NCI-H2227 (cell line): ENCODE results near the gene PTPN23.
A peak's percentile ranks its signal among the peaks of the same experiment; 100 is the strongest.

ENCODE experiments used
- DNase-seq: peaks from one replicate; lab custom pipeline; 2025; ENCODE audit not compliant: unreplicated experiment; lab: John Stamatoyannopoulos, UW

The PTPN23 gene

GRCh38 chr3:47370887-47371697, 9.7 kb upstream of the PTPN23 start:
- peak; percentile 11 for DNase-seq

DNA sequence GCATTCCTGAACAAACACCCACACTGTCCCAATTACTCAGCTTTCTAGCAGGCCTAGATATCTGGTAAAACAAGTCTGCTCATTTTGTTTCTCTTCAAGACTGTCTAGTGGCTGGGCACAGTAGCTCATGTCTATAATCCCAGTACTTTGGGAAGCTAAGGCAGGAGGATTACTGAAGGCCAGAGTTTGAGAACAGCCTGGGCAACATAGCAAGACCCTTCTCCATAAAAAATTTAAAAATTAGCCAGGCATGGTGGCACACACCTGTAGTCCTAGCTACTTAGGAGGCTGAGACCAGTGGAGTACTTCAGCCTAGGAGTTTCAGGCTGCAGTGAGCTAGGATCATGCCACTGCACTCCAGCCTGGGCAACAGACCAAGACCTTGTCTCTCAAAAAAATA, 6.2 kb upstream of the PTPN23 start:
- no peak for DNase-seq

DNA sequence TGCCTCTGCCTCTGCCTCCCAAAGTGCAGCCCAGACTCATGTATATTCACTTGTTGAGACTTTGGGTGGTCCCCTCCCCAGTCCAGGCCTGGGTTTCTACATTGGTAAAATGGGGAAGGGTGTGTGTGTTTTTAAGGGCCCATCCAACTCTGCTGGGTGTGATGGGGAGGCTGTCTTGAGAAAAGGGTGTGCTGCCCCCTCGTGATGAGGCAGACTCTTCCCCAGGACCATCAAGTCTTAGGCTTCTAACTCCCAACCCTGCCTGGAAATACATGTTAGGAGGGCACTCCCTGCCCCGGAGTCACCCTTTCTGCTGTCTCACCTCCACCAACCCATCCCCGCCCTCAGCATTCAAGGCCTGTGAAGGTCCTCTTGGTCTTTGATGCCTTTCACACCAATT, 4.4 kb upstream of the PTPN23 start:
- no peak for DNase-seq

- no peak for DNase-seq
These were observed 3.6 kb upstream of the PTPN23 start for GRCh38 chr3:47377186-47377585.

DNA sequence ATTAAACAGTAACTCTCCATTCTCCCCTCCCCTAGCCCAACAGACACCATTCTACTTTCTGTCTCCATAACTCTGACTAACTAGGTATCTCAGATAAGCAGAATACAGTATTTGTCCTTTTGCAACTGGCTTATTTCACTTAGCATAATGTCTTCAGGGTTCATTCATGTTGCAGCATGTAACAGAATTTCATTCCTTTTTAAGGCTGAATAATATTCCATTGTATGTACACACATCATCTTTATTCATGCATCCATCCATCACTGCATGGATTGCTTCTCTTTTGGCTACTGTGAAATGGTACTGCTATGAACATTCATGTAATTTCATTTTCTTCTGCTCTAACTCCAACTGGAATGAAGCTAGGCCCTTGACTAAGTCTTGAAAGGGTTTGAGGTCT, 2.0 kb upstream of the PTPN23 start:
- no peak for DNase-seq

DNA sequence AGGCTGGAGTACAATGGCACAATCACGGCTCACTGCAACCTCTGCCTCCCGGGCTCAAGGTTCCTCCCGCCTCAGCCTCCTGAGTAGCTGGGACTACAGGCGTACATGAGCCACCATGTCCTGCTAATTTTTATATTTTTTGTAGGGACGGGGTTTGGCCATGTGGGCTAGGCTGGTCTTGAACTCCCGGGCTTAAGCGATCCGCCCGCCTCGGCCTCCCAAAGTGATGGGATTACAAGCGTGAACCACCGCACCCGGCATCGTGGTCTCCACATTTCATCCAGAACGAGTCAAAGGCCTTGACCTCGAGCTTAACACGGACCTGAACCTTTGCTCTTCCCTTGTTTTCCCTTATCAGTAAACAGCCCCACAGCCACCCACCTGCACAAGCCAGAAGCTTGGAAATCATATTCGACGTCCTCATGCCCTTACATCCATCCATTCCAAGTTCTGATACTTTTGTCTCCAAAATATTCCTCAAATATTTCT, 1.4 kb upstream of the PTPN23 start:
- DNase-seq: no peak

- no peak for DNase-seq
These were observed 708 bp upstream of the PTPN23 start for GRCh38 chr3:47380026-47380600.

DNA sequence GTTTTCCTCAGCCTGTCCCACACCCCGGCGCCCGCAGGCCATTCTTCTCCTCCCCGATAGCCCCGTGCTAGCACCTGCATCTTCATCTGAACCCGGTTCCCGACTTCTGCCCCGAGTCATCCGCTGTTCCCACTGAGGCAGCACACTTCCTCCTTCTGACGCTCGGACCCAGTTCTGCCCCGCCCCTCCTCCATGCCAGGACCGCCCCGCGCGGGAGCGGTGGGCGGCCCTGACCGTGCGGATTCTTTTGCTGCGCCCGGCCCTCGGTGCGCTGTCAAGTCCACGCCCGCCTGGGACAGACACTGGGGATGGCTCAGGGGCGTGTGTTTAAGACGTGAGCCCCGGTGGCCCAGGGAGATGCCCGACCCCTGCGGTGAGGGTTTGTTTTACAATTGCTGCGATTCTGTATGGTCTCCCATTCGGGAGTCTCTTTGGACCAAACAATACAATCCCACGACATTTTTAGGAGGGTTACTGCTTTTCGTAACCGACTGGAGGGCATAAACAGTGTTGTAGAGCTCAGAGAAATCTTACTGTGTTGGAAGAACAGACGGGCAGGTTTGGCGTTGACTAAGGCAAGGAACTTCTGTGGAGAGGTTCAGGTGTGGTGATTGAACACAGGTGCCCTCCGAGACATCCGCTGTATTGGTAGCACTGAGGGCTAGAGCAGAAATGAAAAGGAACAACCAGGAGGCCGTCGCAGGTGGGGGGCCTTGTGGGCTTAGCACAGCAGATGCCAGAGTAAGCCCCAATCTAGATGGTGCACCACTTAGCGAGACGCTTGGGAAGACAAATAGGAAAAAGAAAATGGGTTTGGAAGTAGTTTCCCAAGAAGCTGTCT, 716 bp downstream of the PTPN23 start:
- DNase-seq: peak; percentile 87

DNA sequence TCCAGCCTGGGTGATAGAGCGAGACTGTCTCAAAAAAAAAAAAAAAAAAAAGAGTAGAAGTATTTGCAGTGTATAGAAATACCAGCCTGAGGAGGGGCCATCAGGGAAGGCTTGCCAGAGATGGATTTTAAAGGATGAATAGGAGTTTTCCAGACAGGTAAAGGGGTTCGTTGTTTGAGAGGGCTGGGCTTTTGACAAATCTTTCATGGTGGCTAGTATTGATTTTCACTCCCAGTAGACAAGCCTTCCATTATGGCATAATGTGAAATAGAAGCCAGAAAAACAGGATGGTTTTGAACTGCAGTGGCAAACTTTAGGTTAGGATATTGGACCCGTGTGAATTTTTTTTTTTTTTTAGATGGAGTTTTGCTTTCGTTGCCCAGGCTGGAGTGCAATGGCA, 3.6 kb downstream of the PTPN23 start:
- no peak for DNase-seq

DNA sequence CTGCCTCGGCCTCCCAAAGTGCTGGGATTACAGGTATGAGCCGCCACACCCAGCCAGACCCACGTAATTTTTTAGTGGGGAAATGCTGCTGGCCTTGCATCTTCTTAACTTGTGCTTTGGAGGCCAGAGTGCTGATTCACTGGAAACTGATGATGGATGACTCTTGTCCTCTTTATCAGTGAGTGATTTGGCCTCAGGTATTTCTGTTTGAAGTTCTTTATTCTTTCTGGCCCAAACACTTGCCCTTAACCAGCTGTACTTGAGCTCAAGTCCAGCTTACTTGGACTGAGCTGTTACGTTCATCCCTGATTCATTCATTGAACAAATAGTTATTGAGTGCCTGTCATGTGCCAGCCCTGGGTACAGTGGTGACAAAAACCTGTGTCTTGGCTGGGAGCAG, 4.2 kb downstream of the PTPN23 start:
- no peak for DNase-seq

- DNase-seq: no peak
These were observed 5.0 kb downstream of the PTPN23 start for GRCh38 chr3:47385796-47386195.

- DNase-seq: no peak
These were observed 12.1 kb downstream of the PTPN23 start for GRCh38 chr3:47392933-47393332.

- DNase-seq: no peak
These were observed 13.5 kb downstream of the PTPN23 start for GRCh38 chr3:47394140-47394870.

GRCh38 chr3:47394881-47395280, 14.1 kb downstream of the PTPN23 start:
- no peak for DNase-seq

DNA sequence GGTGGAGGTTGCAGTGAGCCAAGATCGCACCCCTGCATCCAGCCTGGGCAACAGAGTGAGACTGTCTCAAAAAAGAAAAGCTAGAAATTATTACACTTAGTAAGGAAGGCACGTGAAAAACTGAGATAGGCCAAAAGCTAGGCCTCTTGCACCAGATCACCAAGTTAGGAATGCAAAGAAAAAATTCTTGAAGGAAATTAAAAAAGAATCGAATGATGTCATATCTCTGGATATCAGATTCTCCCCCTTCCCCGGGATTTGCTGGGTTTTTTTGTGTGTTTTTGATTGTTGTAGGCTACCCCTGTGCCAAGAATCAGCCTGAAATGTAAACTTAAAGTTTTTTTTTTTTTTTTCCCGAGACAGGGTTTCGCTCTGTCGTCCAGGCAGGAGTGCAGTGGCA, 17.4 kb downstream of the PTPN23 start:
- no peak for DNase-seq

GRCh38 chr3:47399016-47399415, 18.2 kb downstream of the PTPN23 start:
- no peak for DNase-seq

DNA sequence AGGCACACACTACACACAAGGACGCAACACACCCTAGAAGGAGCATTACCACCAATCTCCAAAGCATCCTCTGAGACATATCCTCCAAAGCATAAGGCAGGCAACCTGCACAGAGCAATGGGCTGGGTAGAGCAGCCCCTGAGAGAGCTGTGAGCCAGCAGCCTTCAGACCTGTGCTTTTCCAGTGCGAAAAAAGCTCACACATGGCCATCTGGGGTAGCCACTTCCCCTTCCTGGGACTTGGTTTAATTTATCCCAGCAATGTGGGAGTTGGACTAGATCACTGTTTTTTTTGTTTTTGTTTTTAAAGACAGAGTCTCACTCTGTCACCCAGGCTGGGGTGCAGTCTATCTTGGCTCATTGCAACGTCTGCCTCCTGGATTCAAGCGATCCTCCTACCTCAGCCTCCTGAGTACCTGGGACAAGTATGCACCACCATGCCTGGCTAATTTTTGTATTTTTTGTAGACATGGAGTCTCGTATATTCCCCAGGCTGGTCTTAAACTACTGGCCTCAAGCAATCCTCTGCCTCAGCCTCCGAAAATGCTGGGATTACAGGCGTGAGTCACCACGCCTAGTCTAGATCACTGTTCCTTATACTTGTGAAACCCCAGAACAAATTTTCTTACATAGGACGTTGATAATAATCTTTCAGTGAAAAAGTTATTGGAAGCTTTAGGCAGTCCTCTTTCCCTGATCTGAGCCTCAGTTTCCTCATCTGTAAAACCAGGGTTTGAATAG, 18.9 kb downstream of the PTPN23 start:
- no peak for DNase-seq

DNA sequence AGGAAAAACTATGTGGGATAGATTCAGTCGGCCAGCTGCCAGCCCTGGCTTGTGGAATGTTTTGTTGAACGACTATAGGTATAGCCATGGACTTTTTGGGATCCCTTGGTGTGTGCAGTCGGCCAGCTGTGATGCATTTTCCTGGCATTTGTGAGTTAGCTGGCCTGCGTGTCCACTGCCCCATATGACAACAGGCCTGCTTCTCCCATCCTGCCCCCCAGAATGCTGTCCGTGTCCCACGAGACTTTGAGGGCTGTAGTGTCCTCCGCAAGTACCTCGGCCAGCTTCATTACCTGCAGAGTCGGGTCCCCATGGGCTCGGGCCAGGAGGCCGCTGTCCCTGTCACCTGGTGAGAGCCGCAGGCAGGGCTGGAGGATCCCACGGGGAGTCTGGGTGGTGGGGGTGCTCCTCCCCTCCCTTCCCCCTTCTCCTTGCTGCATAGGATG, 23.6 kb downstream of the PTPN23 start:
- no peak for DNase-seq

- no peak for DNase-seq
These were observed 24.4 kb downstream of the PTPN23 start for GRCh38 chr3:47404955-47405790.
